GM23248 (cell line): ENCODE results near the gene OR52A5.

Experiments used
- EZH2 ChIP-seq: fragments of 200-600 bp; sonication (generic); IDR thresholded peaks from 2 replicates; pipeline ENCODE4 v1.6.1; 2018; ENCODE audit warnings: antibody characterized with exemption, mild to moderate bottlenecking; ENCODE audit not compliant: insufficient read depth, poor library complexity, severe bottlenecking
- EZH2phosphoT487 ChIP-seq: fragments of 200-600 bp; sonication (generic); IDR thresholded peaks from 2 replicates; pipeline ENCODE4 v1.6.1; 2018; ENCODE audit warnings: antibody characterized with exemption, moderate library complexity, mild to moderate bottlenecking, low read depth; ENCODE audit not compliant: insufficient read depth

DNA sequence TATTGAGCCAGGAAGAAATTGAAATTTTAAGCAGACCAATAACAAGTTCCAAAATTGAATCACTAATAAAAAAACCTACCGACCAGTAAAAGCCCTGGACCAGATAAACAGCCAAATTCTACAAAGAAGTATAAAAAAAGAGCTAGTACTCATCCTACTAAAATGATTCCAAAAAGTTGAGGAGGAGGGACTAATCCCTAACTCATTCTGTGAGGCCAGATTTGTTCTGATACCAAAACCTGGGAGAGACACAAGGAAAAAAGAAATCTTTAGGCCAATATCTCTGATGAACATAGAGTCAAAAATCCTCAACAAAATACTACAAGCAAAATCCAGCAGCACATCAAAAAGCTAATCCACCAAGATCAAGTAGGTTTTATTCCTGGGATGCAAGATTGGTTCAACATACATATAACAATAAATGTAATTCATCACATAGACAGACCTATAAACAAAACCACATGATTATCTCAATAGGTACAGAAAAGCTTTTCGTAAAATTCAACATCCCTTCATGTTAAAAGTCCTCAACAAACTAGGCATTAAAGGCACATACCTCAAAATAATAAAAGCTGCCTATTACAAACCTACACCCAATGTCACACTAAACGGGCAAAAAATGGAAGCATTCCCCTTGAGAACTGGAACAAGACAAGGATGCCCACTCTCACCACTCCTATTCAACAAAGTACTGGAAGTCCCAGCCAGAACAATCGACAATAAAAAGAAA, 13.1 kb downstream of the OR52A5 start:
- TF ChIP-seq EZH2 (no peak), EZH2phosphoT487 (no peak)
